Liver (tissue), 3 donors: Measurements from ENCODE around the gene EMX1.

Source experiments
- SP1 ChIP-seq: IDR thresholded peaks from 2 replicates; pipeline ENCODE4 v1.6.1; 2018; ENCODE audit warnings: antibody characterized with exemption, mild to moderate bottlenecking
- YY1 ChIP-seq: IDR thresholded peaks from 2 replicates; pipeline ENCODE4 v1.6.1; 2016; ENCODE audit warnings: antibody characterized with exemption, mild to moderate bottlenecking
- TF ChIP-seq, protein P1 (sequence below): fragments of 150-350 bp; IDR thresholded peaks from 2 replicates; pipeline ENCODE4 v1.5.1; 2017; ENCODE audit warnings: improper control_type of control experiment, low read depth, low read length; ENCODE audit not compliant: missing input control
- donor health status: healthy.
- donor health status: healthy.

DNA sequence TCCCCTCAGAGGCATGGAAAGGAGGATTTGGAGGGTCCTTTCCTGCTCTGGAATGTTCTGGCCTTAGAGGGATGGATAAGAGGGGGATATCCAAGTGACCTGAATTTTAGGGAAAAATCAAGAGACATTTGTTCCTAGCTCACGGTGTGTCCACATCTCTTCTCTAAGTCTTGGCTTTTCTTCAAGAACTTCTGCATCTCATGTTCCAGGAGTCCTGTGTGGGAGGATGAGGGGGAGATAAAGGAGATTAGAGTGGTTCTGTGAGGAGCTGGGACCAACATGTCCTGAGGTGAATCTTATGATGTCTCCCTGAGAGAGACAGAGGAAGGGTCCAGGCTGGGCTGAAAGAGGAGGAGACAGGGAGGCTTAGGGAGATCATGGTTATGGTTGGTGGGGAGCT is 11.7 kb downstream of the EMX1 start:
- TF ChIP-seq, protein P1, sequence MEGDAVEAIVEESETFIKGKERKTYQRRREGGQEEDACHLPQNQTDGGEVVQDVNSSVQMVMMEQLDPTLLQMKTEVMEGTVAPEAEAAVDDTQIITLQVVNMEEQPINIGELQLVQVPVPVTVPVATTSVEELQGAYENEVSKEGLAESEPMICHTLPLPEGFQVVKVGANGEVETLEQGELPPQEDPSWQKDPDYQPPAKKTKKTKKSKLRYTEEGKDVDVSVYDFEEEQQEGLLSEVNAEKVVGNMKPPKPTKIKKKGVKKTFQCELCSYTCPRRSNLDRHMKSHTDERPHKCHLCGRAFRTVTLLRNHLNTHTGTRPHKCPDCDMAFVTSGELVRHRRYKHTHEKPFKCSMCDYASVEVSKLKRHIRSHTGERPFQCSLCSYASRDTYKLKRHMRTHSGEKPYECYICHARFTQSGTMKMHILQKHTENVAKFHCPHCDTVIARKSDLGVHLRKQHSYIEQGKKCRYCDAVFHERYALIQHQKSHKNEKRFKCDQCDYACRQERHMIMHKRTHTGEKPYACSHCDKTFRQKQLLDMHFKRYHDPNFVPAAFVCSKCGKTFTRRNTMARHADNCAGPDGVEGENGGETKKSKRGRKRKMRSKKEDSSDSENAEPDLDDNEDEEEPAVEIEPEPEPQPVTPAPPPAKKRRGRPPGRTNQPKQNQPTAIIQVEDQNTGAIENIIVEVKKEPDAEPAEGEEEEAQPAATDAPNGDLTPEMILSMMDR, result no peak
- TF ChIP-seq YY1 (no peak), SP1 (no peak)
